ENCODE results near the gene ARL6IP1. TPM values are rescaled to one million over a fixed set of nuclear protein-coding genes. Genes with fewer than 3 reads are reported as not detected.

ARL6IP1 gene
- total RNA-seq, 1 experiment from 2014 or later, result 172 TPM

DNA sequence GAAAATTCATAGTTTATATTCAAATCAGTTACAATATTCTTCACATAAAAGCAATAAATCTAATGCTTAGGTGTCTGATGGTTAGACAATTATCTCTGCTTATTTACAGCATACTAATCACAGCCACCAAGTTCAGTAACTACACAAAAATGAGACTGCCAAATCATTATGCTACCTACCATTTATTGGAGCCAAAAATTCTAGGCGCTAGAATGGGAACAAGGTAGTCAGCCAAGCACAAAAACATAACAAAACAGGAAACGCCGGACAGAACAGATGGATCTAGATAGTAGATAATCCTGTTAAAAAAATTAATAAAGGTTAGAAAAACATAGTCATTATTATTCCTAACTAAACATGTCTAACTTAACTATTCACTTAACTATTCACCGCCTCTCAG is 3.6 kb downstream of the ARL6IP1 start:
- Mint-ChIP-seq H3K27me3 (ENCODE audit: low read depth) (no peaks in the 10 kb centered on the region), H3K36me3 (peaks cover 44% of the 10 kb centered on the region), H3K27ac (no peak overlapping the region), H3K4me3 (no peak overlapping the region), H3K4me1 (peaks cover 18% of the 10 kb centered on the region), H3K9me3 (no peaks in the 10 kb centered on the region)
- TF ChIP-seq ELF4 (CRISPR knock-in tag; IDR thresholded peaks at IDR 0.05; ENCODE audit: low read depth), result no peak
- no peak for TF ChIP-seq ZBTB21 (CRISPR knock-in tag; IDR thresholded peaks at IDR 0.05; ENCODE audit: borderline replicate concordance)
- no peak for TF ChIP-seq MYBL2 (CRISPR knock-in tag; IDR thresholded peaks at IDR 0.05)
- no peak for TF ChIP-seq PRRX2 (CRISPR knock-in tag; IDR thresholded peaks at IDR 0.05)
- TF ChIP-seq, protein P1, sequence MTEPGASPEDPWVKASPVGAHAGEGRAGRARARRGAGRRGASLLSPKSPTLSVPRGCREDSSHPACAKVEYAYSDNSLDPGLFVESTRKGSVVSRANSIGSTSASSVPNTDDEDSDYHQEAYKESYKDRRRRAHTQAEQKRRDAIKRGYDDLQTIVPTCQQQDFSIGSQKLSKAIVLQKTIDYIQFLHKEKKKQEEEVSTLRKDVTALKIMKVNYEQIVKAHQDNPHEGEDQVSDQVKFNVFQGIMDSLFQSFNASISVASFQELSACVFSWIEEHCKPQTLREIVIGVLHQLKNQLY (CRISPR knock-in tag; IDR thresholded peaks at IDR 0.05), result no peak
- TF ChIP-seq TEAD4 (CRISPR knock-in tag; IDR thresholded peaks at IDR 0.05), result no peak
- no peak for TF ChIP-seq ATF1 (CRISPR knock-in tag; IDR thresholded peaks at IDR 0.05)
- TF ChIP-seq, protein P2, sequence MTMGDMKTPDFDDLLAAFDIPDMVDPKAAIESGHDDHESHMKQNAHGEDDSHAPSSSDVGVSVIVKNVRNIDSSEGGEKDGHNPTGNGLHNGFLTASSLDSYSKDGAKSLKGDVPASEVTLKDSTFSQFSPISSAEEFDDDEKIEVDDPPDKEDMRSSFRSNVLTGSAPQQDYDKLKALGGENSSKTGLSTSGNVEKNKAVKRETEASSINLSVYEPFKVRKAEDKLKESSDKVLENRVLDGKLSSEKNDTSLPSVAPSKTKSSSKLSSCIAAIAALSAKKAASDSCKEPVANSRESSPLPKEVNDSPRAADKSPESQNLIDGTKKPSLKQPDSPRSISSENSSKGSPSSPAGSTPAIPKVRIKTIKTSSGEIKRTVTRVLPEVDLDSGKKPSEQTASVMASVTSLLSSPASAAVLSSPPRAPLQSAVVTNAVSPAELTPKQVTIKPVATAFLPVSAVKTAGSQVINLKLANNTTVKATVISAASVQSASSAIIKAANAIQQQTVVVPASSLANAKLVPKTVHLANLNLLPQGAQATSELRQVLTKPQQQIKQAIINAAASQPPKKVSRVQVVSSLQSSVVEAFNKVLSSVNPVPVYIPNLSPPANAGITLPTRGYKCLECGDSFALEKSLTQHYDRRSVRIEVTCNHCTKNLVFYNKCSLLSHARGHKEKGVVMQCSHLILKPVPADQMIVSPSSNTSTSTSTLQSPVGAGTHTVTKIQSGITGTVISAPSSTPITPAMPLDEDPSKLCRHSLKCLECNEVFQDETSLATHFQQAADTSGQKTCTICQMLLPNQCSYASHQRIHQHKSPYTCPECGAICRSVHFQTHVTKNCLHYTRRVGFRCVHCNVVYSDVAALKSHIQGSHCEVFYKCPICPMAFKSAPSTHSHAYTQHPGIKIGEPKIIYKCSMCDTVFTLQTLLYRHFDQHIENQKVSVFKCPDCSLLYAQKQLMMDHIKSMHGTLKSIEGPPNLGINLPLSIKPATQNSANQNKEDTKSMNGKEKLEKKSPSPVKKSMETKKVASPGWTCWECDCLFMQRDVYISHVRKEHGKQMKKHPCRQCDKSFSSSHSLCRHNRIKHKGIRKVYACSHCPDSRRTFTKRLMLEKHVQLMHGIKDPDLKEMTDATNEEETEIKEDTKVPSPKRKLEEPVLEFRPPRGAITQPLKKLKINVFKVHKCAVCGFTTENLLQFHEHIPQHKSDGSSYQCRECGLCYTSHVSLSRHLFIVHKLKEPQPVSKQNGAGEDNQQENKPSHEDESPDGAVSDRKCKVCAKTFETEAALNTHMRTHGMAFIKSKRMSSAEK (CRISPR knock-in tag; IDR thresholded peaks at IDR 0.05; ENCODE audit: borderline replicate concordance), result no peak
- TF ChIP-seq, protein P3, sequence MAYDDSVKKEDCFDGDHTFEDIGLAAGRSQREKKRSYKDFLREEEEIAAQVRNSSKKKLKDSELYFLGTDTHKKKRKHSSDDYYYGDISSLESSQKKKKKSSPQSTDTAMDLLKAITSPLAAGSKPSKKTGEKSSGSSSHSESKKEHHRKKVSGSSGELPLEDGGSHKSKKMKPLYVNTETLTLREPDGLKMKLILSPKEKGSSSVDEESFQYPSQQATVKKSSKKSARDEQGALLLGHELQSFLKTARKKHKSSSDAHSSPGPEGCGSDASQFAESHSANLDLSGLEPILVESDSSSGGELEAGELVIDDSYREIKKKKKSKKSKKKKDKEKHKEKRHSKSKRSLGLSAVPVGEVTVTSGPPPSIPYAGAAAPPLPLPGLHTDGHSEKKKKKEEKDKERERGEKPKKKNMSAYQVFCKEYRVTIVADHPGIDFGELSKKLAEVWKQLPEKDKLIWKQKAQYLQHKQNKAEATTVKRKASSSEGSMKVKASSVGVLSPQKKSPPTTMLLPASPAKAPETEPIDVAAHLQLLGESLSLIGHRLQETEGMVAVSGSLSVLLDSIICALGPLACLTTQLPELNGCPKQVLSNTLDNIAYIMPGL (CRISPR knock-in tag; IDR thresholded peaks at IDR 0.05), result no peak
- TF ChIP-seq, protein P4, sequence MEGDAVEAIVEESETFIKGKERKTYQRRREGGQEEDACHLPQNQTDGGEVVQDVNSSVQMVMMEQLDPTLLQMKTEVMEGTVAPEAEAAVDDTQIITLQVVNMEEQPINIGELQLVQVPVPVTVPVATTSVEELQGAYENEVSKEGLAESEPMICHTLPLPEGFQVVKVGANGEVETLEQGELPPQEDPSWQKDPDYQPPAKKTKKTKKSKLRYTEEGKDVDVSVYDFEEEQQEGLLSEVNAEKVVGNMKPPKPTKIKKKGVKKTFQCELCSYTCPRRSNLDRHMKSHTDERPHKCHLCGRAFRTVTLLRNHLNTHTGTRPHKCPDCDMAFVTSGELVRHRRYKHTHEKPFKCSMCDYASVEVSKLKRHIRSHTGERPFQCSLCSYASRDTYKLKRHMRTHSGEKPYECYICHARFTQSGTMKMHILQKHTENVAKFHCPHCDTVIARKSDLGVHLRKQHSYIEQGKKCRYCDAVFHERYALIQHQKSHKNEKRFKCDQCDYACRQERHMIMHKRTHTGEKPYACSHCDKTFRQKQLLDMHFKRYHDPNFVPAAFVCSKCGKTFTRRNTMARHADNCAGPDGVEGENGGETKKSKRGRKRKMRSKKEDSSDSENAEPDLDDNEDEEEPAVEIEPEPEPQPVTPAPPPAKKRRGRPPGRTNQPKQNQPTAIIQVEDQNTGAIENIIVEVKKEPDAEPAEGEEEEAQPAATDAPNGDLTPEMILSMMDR (IDR thresholded peaks at IDR 0.05), result no peak
- TF ChIP-seq, protein P5, sequence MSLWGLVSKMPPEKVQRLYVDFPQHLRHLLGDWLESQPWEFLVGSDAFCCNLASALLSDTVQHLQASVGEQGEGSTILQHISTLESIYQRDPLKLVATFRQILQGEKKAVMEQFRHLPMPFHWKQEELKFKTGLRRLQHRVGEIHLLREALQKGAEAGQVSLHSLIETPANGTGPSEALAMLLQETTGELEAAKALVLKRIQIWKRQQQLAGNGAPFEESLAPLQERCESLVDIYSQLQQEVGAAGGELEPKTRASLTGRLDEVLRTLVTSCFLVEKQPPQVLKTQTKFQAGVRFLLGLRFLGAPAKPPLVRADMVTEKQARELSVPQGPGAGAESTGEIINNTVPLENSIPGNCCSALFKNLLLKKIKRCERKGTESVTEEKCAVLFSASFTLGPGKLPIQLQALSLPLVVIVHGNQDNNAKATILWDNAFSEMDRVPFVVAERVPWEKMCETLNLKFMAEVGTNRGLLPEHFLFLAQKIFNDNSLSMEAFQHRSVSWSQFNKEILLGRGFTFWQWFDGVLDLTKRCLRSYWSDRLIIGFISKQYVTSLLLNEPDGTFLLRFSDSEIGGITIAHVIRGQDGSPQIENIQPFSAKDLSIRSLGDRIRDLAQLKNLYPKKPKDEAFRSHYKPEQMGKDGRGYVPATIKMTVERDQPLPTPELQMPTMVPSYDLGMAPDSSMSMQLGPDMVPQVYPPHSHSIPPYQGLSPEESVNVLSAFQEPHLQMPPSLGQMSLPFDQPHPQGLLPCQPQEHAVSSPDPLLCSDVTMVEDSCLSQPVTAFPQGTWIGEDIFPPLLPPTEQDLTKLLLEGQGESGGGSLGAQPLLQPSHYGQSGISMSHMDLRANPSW (CRISPR knock-in tag; conservative IDR thresholded peaks at IDR 0.05; ENCODE audit: low read depth), result no peak
- TF ChIP-seq RELA (CRISPR knock-in tag; IDR thresholded peaks at IDR 0.05; ENCODE audit: borderline replicate concordance), result no peak
- TF ChIP-seq, protein P6, sequence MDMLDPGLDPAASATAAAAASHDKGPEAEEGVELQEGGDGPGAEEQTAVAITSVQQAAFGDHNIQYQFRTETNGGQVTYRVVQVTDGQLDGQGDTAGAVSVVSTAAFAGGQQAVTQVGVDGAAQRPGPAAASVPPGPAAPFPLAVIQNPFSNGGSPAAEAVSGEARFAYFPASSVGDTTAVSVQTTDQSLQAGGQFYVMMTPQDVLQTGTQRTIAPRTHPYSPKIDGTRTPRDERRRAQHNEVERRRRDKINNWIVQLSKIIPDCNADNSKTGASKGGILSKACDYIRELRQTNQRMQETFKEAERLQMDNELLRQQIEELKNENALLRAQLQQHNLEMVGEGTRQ (CRISPR knock-in tag; IDR thresholded peaks at IDR 0.05), result no peak
- TF ChIP-seq, protein P7, sequence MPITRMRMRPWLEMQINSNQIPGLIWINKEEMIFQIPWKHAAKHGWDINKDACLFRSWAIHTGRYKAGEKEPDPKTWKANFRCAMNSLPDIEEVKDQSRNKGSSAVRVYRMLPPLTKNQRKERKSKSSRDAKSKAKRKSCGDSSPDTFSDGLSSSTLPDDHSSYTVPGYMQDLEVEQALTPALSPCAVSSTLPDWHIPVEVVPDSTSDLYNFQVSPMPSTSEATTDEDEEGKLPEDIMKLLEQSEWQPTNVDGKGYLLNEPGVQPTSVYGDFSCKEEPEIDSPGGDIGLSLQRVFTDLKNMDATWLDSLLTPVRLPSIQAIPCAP (CRISPR knock-in tag; IDR thresholded peaks at IDR 0.05), result no peak
- TF ChIP-seq, protein P8, sequence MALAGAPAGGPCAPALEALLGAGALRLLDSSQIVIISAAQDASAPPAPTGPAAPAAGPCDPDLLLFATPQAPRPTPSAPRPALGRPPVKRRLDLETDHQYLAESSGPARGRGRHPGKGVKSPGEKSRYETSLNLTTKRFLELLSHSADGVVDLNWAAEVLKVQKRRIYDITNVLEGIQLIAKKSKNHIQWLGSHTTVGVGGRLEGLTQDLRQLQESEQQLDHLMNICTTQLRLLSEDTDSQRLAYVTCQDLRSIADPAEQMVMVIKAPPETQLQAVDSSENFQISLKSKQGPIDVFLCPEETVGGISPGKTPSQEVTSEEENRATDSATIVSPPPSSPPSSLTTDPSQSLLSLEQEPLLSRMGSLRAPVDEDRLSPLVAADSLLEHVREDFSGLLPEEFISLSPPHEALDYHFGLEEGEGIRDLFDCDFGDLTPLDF (CRISPR knock-in tag; IDR thresholded peaks at IDR 0.05), result no peak
- ChIA-PET POLR2A (no interaction called here), CTCF (no interaction called here)
- no peak for DNase-seq (ENCODE audit: low spot score)
- no peak for ATAC-seq
